GM15510 (cell line): ENCODE data around the gene HVCN1.

Experiments
- POLR2A ChIP-seq: IDR thresholded peaks from 3 replicates; pipeline ENCODE4 v1.6.1; 2011; ENCODE audit warnings: borderline replicate concordance; ENCODE audit not compliant: insufficient read length; ENCODE audit errors: extremely low read depth

HVCN1 gene

DNA sequence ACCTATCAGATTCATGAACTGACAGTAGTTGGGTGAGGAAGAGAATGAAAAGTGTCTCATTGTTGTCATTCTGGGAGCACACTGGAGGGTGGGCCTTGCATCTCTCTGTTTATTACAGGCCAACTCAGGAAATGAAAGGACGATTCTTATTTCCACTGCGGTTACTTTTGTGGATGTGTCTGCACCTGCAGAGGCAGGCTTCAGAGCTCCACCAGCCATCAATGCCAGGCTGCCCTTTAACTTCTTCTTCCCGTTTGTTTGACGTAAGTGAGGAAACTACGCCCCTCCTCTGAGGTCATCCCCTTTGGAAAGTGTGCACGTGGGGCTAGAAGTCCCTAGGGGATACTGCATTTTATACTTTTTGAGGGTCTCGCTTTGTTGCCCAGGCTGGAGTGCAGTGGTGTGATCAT is 41.3 kb downstream of the HVCN1 start:
- TF ChIP-seq POLR2A = no peak

GRCh38 chr12:110641521-110641920 is 47.4 kb downstream of the HVCN1 start:
- TF ChIP-seq POLR2A = no peak

GRCh38 chr12:110640275-110641025 is 48.5 kb downstream of the HVCN1 start:
- no peak for TF ChIP-seq POLR2A

- no peak for TF ChIP-seq POLR2A
Measured at GRCh38 chr12:110639336-110640141, 49.4 kb downstream of the HVCN1 start.

DNA sequence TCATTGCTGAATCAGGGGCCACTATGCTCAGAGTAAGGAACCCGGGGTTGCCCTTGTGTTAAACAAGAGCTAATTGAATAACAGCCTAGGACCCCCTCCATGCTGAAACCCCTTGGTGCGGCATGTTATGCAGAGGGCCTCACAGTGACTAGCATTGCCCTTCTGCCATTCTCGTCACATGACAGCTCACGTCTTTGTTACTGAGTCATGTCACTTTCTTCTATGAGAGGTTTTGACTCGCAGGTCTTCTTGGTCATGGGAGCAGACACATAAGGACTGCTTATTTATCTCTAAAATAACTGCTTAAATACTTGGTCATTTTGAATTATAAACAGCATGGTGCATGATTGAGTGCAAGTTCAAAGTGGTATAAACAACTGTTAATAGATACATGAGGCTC is 50.1 kb downstream of the HVCN1 start:
- no peak for TF ChIP-seq POLR2A

DNA sequence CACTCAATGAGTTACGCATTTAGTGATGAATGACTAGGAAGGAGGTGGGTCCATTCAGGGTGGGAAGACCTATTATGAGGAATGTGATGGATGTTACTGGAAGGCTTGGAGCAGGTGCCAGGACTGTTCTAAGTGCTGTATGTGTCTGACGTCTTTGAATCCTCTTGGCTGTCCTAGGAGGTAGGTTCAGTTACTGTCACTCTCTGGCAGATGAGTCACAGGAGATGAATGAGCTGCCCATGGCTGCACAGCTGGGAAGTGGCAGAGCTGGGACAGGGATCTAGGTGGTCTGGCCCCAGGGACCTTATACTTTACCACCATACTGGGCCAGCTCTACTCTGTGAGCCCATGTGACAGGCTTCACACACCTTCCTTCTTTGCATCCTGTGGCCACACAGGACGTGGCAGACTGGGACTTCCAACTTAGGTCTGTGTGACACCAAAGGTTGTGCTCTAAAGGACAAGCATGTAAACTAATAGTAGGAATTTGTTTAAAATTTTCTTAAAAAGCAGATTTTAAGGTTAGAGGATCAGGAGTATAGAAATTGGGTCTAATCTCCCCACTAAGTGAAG is 51.0 kb downstream of the HVCN1 start:
- TF ChIP-seq POLR2A = no peak

- no peak for TF ChIP-seq POLR2A
Measured at GRCh38 chr12:110636516-110636915, 52.4 kb downstream of the HVCN1 start.

GRCh38 chr12:110635055-110635454 is 53.9 kb downstream of the HVCN1 start:
- TF ChIP-seq POLR2A = no peak

DNA sequence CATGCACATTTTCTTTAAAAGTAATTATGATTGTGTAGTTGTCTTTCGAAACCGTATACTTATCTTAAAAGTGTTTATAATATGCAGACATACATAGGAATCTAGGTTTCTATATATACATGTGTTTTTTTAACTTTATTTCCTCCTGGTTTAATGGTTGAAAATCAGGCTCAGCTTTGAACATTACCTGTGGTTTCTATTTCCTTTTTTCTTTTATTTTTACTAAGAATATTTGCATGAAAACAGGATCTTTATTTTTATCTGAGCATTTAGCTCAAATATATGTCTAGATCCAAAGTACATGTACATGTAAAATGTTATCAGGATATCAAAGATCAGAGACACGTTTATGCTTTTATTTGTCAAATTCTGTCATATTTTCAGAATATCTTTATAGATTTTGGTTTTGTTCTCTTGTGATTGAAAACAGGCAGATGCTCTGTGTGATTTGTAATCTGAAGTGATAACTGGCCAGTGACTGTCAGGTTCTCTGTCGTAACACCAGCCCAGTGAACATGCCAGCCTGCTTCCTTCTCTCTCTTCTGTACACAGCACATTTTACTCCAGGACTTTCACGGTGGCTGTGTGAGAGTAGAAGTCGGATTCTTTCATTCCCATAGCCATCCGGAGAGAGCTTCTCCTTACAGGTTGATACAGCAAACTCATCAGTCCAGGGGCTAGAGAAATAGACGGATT is 61.3 kb downstream of the HVCN1 start:
- TF ChIP-seq POLR2A = no peak

GRCh38 chr12:110622582-110622981 is 66.3 kb downstream of the HVCN1 start:
- no peak for TF ChIP-seq POLR2A

GRCh38 chr12:110619534-110619953 is 69.4 kb downstream of the HVCN1 start:
- no peak for TF ChIP-seq POLR2A

DNA sequence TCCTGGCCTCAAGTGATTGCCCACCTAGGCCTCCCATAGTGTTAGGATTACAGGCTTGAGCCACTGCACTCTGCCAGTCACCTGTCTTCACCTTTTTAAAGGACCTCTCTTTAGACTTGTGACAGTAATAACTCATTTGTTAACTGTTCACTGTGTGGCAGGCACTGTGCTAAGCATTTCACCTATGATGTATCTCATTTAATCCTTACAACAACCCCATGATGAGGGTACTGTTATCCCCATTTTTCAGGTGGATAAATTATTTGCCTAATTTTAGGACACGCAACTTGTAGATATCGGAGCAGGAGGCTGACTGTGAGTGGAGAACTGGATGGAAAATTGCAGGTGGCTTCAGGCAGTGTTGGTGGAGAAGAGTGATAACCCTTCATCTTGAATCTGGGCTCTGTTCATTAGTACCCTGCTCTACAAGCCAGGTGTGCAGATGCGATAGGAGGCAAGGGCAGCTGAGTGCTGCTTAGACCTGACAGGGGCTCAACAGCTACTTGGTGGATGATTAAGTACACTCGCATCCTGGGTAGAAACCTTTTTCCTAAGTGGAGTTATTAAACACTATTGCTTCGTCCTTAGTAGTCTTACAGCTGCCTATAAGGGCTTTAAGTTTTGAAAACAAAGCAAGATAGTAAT is 72.3 kb downstream of the HVCN1 start:
- no peak for TF ChIP-seq POLR2A

DNA sequence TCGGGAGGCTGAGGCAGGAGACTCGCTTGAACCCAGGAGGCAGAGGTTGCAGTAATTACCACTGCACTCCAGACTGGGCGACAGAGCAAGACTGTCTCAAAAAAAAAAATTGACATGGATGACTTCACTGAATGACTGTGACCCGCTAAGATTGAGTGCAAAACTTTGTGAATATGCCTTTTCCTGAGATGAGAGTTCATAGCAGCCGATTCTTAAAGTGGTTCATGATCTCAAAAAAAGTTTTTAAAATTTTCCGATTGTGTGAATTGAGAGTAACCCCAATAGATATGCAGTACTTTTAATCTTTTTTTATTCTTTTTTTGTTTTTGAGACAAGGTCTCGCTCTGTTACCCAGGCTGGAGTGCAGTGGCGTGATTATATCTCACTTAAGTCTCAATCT is 73.7 kb downstream of the HVCN1 start:
- TF ChIP-seq POLR2A = no peak
